Peyer's patch (tissue), 4 donors: ENCODE data around the gene ETV2. TPM values are rescaled to one million over a fixed set of nuclear protein-coding genes. Genes with fewer than 3 reads are reported as not detected.
"Not testable (repeated sequence)": the region's sequence is repeated elsewhere in the genome, so short reads cannot be mapped to it uniquely, and the experiment has no call there.

Source experiments
- DNase-seq, 3 donors: peaks; one replicate each; pipeline ENCODE4 v3.0.0-alpha.2; 2017 to 2019
- H3K27ac ChIP-seq, 4 donors: fragments of 200-600 bp; sonication (generic); one replicate each; pipeline ENCODE4 v1.5.1; 2016 to 2019
- H3K27me3 ChIP-seq, 2 donors: fragments of 200-600 bp; sonication (generic); one replicate each; pipeline ENCODE4 v1.5.1; 2019
- H3K36me3 ChIP-seq, 3 donors: fragments of 200-600 bp; sonication (generic); one replicate each; pipeline ENCODE4 v1.5.1; 2016 to 2019
- H3K4me1 ChIP-seq, 4 donors: fragments of 200-600 bp; sonication (generic); one replicate each; pipeline ENCODE4 v1.5.1; 2016 to 2019
- H3K4me3 ChIP-seq, 4 donors: fragments of 200-600 bp; sonication (generic); 1 replicate in 3 of 4; 2 replicates in 1 of 4; pipeline ENCODE4 v1.5.1; 2016 to 2019; ENCODE audit warnings: mild to moderate bottlenecking in 1 of 4
- H3K9me3 ChIP-seq, 4 donors: fragments of 200-600 bp; sonication (generic); one replicate each; pipeline ENCODE4 v1.5.1; 2016 to 2019; ENCODE audit warnings: mild to moderate bottlenecking in 1 of 4
- POLR2A ChIP-seq, 2 donors: fragments of 450-650 bp; IDR thresholded peaks; one replicate each; pipeline ENCODE4 v1.5.1; 2017; ENCODE audit warnings: antibody characterized with exemption in 2 of 2, mild to moderate bottlenecking in 2 of 2, moderate library complexity in 2 of 2
- total RNA-seq, 4 donors: library from RNA; depleted of rRNA; stranded (reverse); fragments of >200 nt; gene quantifications; one replicate each; pipeline ENCODE4 v1.1.0, GENCODE V29; 2016
- TF ChIP-seq, protein P1 (sequence below), 6 experiments: fragments of 450-650 bp in 4 of 6; fragments of 200-600 bp in 2 of 6; sonication (generic) in 1 of 6; IDR thresholded peaks; one replicate each; pipeline ENCODE4 v1.5.1; 2017 to 2019; ENCODE audit warnings: antibody characterized with exemption in 6 of 6, mild to moderate bottlenecking in 3 of 6, moderate library complexity in 1 of 6

ETV2 gene
- total RNA-seq, 4 donors from 2014 or later: 1.6 to 1.8 TPM; not detected in 2

DNA sequence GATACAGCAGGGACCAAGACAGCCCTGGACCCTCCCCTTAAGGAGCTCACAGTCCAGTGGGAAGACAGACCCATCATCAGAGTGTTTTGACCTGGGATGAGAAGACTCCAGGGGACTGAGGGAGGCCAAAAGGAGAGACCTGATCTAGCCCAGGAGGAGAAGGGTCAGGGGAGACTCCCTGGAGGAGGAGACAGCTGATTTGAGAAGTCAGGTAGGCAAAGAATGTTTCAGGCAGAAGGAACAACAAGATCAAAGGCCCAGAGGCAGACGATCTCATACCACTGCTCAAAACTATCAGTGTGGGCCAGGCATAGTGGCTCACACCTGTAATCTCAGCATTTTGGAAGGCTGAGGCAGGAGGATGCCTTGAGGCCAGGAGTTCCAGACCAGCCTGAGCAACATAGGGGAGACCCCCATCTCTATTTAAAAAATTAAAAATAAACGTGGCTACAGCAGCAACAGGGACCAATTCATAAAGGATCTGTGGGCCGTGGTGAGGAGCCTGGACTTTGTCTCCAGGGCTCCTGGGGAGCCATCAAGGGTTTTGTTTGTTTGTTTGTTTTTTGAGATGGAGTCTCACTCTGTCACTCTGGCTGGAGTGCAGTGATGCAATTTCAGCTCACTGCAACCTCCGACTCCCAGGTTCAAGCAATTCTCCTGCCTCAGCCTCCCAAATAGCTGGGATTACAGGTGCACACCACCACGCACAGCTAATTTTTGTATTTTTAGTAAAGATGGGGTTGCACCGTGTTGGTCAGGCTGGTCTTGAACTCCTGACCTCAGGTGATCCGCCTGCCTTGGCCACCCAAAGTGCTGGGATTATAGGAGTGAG is 4.4 kb downstream of the ETV2 start:
- TF ChIP-seq, protein P1, sequence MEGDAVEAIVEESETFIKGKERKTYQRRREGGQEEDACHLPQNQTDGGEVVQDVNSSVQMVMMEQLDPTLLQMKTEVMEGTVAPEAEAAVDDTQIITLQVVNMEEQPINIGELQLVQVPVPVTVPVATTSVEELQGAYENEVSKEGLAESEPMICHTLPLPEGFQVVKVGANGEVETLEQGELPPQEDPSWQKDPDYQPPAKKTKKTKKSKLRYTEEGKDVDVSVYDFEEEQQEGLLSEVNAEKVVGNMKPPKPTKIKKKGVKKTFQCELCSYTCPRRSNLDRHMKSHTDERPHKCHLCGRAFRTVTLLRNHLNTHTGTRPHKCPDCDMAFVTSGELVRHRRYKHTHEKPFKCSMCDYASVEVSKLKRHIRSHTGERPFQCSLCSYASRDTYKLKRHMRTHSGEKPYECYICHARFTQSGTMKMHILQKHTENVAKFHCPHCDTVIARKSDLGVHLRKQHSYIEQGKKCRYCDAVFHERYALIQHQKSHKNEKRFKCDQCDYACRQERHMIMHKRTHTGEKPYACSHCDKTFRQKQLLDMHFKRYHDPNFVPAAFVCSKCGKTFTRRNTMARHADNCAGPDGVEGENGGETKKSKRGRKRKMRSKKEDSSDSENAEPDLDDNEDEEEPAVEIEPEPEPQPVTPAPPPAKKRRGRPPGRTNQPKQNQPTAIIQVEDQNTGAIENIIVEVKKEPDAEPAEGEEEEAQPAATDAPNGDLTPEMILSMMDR (IDR thresholded peaks at IDR 0.05): no peak
- no peak for TF ChIP-seq POLR2A (IDR thresholded peaks at IDR 0.05)
- no peak overlapping the region for H3K27ac ChIP-seq
- H3K36me3 ChIP-seq: peaks cover 0 to 5% (median 0%) of the 10 kb centered on the region in 3 donors
- H3K9me3 ChIP-seq: no peaks in the 10 kb centered on the region
- DNase-seq: no peak
- H3K4me3 ChIP-seq: no peak overlapping the region
- H3K27me3 ChIP-seq: no peaks in the 10 kb centered on the region
- H3K4me1 ChIP-seq: peaks cover 0 to 38% (median 10%) of the 10 kb centered on the region in 4 donors

DNA sequence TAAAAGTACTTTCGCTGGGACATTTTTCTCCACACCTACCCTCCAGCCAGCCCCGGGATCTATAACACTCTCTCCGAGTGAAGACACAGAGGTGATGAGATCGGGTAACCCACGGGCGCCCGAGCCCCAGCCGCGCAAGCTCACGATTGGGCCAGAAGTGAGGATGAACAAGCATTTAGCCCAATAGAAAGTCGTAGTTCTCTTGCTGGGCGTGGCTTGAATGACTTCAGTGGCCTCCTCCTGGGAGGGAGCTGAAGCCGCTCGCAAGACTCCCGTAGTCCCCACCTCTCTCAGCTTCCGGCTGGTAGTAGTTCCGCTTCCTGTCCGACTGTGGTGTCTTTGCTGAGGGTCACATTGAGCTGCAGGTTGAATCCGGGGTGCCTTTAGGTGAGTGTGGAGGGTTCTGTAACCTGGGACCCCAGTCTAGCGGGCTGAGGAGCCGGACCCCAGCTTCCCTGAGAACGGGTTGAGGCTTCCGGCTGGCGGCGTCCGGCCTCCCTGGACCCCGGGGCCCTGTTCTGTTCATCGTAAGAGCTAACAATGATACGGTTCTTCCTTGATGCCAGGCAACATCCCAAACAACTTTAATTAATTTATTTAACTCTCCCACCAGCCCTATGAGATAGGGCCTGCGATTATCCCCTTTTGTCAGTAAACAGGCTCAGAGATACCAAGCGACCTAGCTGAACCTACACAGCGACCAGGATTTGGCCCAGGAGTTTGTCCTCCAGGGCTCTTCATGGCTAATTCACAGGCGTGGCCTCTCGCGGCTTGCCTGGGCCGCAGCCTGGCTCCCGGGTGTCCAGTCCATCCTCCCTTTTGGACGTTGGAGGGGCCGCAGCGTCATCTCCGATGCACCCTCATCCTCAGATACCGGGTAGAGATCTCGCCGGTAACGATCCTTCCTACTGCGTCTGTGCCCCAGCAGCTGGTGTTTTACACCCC is 6.7 kb downstream of the ETV2 start, which contains the start of gene COX6B1:
Gene COX6B1 (plus strand): TSS at position 307 of the 945 bp plus-strand sequence. CDS start 2,921 bp downstream, outside the sequence.
- H3K4me3 ChIP-seq: peak within 1 kb of the TSS; percentile 53 to 80 (median 62)
- no peaks in the 10 kb centered on the region for H3K9me3 ChIP-seq
- H3K27ac ChIP-seq: peak within 1 kb of the TSS; percentile 77 to 86 (median 84)
- H3K4me1 ChIP-seq: peaks cover 0 to 31% (median 5%) of the 10 kb centered on the region in 4 donors
- H3K27me3 ChIP-seq: no peaks in the 10 kb centered on the region
- peak; percentile 89 to 90 for TF ChIP-seq POLR2A (IDR thresholded peaks at IDR 0.05)
- TF ChIP-seq, protein P1 (IDR thresholded peaks at IDR 0.05): no peak
- peaks cover 0 to 29% (median 0%) of the 10 kb centered on the region in 3 donors for H3K36me3 ChIP-seq
- peak; percentile 88 to 98 (median 94) for DNase-seq

DNA sequence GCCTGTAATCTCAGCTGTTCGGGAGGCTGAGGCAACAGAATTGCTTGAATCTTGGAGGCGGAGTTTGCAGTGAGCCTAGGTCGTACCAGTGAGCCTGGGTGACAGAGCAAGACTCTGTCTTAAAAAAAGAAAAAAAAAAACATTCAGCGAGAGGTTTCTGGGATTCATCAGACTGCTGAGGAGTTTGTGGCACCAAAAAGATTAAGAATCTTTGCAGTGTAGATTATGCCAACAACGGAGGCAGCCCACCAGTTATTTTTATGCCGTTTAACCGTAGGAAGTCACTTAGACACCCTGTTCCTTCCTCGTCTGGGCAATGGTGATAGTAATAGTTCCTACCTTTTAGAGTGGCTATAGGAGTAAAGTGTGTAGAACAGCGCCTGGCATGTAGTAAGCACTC is 9.0 kb downstream of the ETV2 start:
- Histone ChIP-seq H3K27ac (no peak overlapping the region), H3K36me3 (peaks cover 0 to 52% (median 0%) of the 10 kb centered on the region in 3 donors), H3K27me3 (no peaks in the 10 kb centered on the region), H3K4me1 (peaks cover 0 to 22% (median 5%) of the 10 kb centered on the region in 4 donors), H3K4me3 (no peak overlapping the region), H3K9me3 (no peaks in the 10 kb centered on the region)
- TF ChIP-seq, protein P1 (IDR thresholded peaks at IDR 0.05): no peak
- no peak for TF ChIP-seq POLR2A (IDR thresholded peaks at IDR 0.05)
- no peak for DNase-seq

DNA sequence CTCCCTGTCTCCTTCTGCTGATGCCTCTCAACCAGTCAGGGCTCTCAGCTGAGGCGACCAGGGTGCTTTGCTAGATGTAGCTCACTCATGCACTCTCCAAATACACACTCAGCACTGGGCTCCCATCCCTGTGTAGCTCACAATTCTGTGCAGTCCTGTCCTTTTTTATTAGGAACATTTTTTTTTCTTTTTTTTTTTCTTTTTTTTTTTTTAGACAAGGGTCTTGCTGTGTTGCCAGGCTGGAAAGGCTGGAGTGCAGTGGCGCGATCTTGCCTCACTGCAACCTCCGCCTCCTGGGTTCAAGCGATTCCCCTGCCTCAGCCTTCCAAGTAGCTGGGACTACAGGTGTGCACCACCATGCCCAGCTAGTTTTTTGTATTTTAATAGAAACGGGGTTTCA is 13.3 kb downstream of the ETV2 start:
- not testable (repeated sequence) for H3K9me3 ChIP-seq, H3K27me3 ChIP-seq, H3K4me1 ChIP-seq, H3K4me3 ChIP-seq, H3K27ac ChIP-seq, DNase-seq
- peaks cover 0 to 94% (median 0%) of the 10 kb centered on the region in 3 donors for H3K36me3 ChIP-seq

DNA sequence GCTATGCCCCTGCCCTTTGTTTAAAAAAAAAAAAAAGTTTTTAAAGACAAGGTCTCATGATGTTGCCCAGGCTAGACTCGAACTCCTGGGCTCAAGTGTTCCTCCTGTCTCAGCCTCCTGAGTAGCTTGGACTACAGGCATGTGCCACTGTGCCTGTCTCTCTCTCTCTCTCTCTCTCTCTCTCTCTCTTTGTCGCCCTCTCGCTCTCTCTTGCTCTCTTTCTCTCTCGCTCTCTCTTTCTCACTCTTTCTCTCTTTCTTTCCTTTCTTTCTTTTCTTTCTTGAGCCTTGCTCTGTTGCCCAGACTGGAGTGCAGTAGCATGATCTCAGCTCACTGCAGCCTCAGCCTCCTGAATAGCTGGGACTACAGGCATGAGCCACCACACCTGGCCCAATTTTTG is 14.1 kb downstream of the ETV2 start:
- H3K9me3 ChIP-seq: no peaks in the 10 kb centered on the region
- TF ChIP-seq, protein P1 (IDR thresholded peaks at IDR 0.05): no peak
- no peak for TF ChIP-seq POLR2A (IDR thresholded peaks at IDR 0.05)
- DNase-seq: no peak
- H3K36me3 ChIP-seq: peaks cover 0 to 99% (median 0%) of the 10 kb centered on the region in 3 donors
- H3K4me1 ChIP-seq: no peaks in the 10 kb centered on the region
- no peak overlapping the region for H3K27ac ChIP-seq
- no peaks in the 10 kb centered on the region for H3K27me3 ChIP-seq
- H3K4me3 ChIP-seq: no peak overlapping the region
